ENCODE measurements around the gene PLCD1. TPM values are rescaled to one million over a fixed set of nuclear protein-coding genes. Genes with fewer than 3 reads are reported as not detected.
A peak's percentile ranks its signal among the peaks of the same experiment; 100 is the strongest.

Gene PLCD1
- total and polyA plus RNA-seq, 12 donors = 9.7 to 97.3 (median 29.2) TPM

DNA sequence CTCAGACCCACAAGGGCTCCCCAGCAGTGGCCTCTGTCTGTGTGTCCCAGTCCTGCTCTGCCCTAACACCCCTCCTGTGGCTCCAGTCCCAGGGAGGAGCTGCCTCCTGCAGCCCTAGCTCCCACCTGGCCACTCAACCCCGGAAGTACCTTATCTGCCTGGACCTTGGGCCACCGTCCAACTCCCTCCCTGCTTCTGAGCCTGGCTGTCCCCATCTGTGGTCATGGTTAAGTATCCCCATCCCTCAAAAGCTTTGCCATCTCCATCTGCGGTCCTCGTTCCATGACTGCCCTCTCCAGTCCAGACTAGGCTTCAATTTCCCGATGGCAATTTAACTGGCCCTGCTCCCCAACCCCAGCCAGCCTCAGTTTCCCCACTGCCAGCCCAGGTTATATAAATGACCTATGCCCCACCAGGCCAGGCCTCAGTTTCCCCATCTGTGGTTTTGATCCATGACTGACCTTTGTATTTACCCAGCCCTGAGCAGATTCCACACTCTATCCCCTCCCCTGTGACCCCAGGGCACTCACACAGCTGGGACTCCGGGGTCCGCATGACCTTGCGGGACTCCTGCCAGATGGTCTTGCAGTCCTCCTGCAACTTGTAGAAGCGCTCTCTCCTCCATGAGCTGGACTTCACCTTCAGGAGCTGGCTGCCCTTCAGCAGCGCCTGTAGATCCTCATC, 9.6 kb downstream of the PLCD1 start:
- H3K27ac ChIP-seq = no peak overlapping the region
- WGBS, 4 donors = 76 to 83% (median 80%) methylated on average over 10 of the region's 10 CpGs
- no peaks in the 10 kb centered on the region for H3K9me3 ChIP-seq (replicated peaks in 1 of 3)
- peak in 1 of 7 donors; percentile 19 for DNase-seq
- intact Hi-C loops (cut with DNase I) = no loop called here
- H3K36me3 ChIP-seq (replicated peaks in 1 of 2) = peaks cover 0 to 39% of the 10 kb centered on the region in 2 donors
- TF ChIP-seq POLR2A (IDR thresholded peaks at IDR 0.05) = no peak
- TF ChIP-seq, protein P1, sequence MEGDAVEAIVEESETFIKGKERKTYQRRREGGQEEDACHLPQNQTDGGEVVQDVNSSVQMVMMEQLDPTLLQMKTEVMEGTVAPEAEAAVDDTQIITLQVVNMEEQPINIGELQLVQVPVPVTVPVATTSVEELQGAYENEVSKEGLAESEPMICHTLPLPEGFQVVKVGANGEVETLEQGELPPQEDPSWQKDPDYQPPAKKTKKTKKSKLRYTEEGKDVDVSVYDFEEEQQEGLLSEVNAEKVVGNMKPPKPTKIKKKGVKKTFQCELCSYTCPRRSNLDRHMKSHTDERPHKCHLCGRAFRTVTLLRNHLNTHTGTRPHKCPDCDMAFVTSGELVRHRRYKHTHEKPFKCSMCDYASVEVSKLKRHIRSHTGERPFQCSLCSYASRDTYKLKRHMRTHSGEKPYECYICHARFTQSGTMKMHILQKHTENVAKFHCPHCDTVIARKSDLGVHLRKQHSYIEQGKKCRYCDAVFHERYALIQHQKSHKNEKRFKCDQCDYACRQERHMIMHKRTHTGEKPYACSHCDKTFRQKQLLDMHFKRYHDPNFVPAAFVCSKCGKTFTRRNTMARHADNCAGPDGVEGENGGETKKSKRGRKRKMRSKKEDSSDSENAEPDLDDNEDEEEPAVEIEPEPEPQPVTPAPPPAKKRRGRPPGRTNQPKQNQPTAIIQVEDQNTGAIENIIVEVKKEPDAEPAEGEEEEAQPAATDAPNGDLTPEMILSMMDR (IDR thresholded peaks at IDR 0.05) = no peak
- no peaks in the 10 kb centered on the region for H3K27me3 ChIP-seq
- no peak overlapping the region for H3K4me3 ChIP-seq
- peaks cover 0 to 16% of the 10 kb centered on the region in 2 donors for H3K4me1 ChIP-seq (replicated peaks in 1 of 2)

DNA sequence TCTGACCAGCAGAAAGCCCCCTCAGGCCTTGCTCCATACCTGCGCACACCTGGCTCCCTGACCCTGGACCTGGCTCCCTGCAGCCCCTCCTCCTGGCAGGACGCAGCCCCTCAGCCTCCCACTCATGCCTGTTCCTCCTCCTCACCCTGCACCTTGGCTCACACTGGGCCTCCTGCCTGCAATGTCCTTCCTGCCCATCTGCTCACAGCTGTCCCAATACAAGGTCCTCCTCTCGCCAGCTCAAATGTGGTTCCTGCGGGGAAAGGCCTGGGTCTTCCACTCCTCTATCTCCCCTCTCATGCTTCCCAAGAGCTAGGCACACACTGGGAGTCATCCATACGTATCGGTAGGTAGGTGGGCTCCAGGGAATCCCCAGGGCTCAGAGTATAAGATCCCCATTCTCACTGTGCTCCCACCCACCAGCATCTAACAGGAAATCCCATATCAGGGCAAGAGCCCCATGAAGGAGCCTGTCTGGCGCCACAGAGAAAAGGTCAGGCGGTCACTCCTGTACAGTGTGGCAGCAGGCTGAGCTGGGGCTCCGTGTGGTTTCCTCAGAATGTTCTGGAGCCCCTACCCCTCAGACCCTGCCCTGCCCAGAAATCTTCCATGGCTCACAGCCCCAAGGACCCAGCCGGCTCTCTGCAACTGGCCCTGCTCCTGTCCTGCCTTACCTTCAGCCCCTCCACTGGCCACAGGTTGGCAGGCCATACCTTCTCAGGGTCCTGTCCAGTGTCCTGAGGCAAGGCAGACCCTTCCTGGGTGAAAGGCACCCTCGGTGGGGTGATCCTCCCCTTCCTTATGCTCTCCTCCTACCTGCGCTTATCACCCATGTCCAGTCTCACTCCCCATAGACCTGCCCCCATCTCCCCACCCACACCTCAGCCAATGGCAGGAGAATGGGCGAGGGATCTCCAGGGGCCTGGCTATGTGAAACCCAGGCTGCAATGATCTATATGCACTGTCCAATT, 10.9 kb downstream of the PLCD1 start:
- no peaks in the 10 kb centered on the region for H3K9me3 ChIP-seq (replicated peaks in 1 of 3)
- no peak overlapping the region for H3K27ac ChIP-seq
- 91 to 94% (median 93%) methylated on average over 8 to 13 of the region's 13 CpGs for WGBS, 4 donors
- intact Hi-C loops (cut with DNase I) = no loop called here
- H3K4me3 ChIP-seq = no peak overlapping the region
- no peaks in the 10 kb centered on the region for H3K27me3 ChIP-seq
- peaks cover 0 to 10% of the 10 kb centered on the region in 2 donors for H3K4me1 ChIP-seq (replicated peaks in 1 of 2)
- peak in 1 of 7 donors; percentile 17 for DNase-seq
- TF ChIP-seq, protein P1 (IDR thresholded peaks at IDR 0.05) = no peak
- no peak for TF ChIP-seq POLR2A (IDR thresholded peaks at IDR 0.05)
- peaks cover 0 to 39% of the 10 kb centered on the region in 2 donors for H3K36me3 ChIP-seq (replicated peaks in 1 of 2)

DNA sequence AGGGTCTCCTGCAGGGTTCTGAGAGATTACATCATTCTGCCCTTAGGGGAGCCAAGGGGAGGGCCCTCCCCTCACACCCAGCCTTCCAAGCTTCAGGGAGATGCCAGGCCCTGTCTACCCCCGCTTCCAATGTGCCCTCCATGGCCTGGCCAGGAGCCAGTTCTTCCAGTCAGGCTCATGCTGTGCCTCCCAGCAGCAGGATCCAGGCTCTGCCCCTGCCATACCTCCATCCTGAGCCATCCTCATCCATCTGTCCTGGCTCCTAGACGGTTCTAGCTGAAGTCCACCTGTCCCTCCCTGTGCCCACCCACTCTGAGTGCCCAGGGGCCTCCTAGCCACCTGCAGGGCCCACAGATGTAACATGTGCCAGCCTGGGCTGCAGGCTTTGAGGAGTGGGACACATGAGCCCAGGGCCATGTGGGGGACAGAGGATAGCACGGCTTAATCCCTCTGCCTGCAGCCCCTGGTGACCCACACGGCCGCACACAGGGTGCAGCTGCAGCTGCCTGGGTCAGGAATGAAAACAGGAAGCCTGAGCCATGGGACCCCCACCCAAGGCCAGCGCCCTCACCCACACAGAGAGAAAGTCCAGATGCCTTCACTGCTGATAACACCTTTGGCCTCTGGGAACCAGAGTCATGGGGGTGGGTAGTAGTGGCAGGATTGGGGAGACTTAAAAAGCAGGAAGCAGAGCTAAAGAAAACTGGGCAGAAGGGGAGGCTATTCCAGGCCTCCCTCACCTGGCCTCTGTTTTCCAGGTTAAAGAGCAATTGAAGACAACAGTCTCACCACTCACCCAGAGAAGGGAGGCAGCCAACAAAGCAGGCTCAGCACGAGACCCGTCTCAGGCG, 11.8 kb downstream of the PLCD1 start:
- 89 to 95% (median 90%) methylated on average over 8 to 9 of the region's 9 CpGs for WGBS, 4 donors
- TF ChIP-seq POLR2A (IDR thresholded peaks at IDR 0.05) = no peak
- TF ChIP-seq, protein P1 (IDR thresholded peaks at IDR 0.05) = no peak
- DNase-seq = no peak
- Histone ChIP-seq H3K36me3 (replicated peaks in 1 of 2) (peaks cover 0 to 39% of the 10 kb centered on the region in 2 donors), H3K9me3 (replicated peaks in 1 of 3) (no peaks in the 10 kb centered on the region), H3K4me3 (no peak overlapping the region), H3K27me3 (no peaks in the 10 kb centered on the region), H3K27ac (no peak overlapping the region), H3K4me1 (replicated peaks in 1 of 2) (peaks cover 0 to under 1% of the 10 kb centered on the region in 2 donors)
- intact Hi-C loops (cut with DNase I) = no loop called here
